Mammary epithelial cell (primary cell): ENCODE results near the gene PKDCC.

ENCODE experiments used
- EZH2 ChIP-seq: IDR thresholded peaks from 2 replicates; pipeline ENCODE4 v1.6.1; 2012; ENCODE audit warnings: low read length, inconsistent platforms, borderline replicate concordance
- TF ChIP-seq, protein P1 (sequence below), 2 donors: IDR thresholded peaks in 1 of 2; conservative IDR thresholded peaks in 1 of 2; 2 replicates each; pipeline ENCODE4 v1.5.1; 2011 to 2012; ENCODE audit warnings: inconsistent platforms in 2 of 2, low read length in 2 of 2, mild to moderate bottlenecking in 2 of 2, control low read depth in 1 of 2, low read depth in 1 of 2; ENCODE audit not compliant: insufficient read depth in 1 of 2; ENCODE audit errors: extremely low read depth in 1 of 2

DNA sequence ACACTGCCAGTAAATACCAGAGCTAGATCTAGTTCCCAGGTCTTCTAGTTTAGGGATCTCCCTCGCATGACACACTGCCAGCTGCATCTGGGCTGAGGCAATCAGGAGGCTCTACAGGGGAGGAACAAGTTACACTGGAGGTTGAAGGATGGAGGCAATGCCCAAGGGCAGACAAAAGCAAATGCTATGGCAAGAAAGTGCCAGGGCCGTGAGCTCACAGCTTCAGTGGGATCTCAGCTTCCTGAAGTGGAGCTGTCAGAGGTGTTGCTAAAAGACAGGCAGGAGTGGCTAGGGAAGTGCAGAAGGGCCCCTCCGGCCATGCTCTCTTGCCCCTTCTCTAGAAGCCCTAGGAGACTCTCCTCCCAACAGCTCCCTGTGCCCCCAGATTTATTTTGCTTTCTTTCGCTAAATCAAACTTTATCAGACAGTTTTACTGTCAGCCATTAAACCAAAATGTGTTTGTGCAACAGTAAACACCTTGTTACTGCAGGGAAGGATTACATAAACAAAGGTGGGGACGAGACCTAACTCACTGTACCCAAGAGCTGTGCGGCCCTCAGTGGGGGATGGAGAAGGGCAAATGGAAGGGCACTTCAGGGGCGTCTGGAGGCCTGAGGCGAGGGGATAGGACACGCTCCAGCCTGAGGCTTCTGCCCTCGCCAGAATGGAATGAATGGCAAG is 39.4 kb upstream of the PKDCC start:
- no peak for TF ChIP-seq EZH2
- TF ChIP-seq, protein P1, sequence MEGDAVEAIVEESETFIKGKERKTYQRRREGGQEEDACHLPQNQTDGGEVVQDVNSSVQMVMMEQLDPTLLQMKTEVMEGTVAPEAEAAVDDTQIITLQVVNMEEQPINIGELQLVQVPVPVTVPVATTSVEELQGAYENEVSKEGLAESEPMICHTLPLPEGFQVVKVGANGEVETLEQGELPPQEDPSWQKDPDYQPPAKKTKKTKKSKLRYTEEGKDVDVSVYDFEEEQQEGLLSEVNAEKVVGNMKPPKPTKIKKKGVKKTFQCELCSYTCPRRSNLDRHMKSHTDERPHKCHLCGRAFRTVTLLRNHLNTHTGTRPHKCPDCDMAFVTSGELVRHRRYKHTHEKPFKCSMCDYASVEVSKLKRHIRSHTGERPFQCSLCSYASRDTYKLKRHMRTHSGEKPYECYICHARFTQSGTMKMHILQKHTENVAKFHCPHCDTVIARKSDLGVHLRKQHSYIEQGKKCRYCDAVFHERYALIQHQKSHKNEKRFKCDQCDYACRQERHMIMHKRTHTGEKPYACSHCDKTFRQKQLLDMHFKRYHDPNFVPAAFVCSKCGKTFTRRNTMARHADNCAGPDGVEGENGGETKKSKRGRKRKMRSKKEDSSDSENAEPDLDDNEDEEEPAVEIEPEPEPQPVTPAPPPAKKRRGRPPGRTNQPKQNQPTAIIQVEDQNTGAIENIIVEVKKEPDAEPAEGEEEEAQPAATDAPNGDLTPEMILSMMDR (conservative IDR thresholded peaks at IDR 0.05 in 1 of 2, IDR thresholded peaks at IDR 0.05 in 1 of 2; ENCODE audit: extremely low read depth in 1 of 2, insufficient read depth in 1 of 2, low read depth in 1 of 2, low read length in 2 of 2): no peak
